HFFc6 (cell line): ENCODE results near the gene KRT40. TPM values are rescaled to one million over a fixed set of nuclear protein-coding genes. Genes with fewer than 3 reads are reported as not detected.
"Not testable (repeated sequence)": the region's sequence is repeated elsewhere in the genome, so short reads cannot be mapped to it uniquely, and the experiment has no call there.

Experiments used
- DNase-seq: peaks from one replicate; pipeline ENCODE4 v3.0.0-alpha.2; 2018
- H3K27ac Mint-ChIP-seq: 2 replicates; pipeline ENCODE4 v1.8.0; 2020; ENCODE audit warnings: mild to moderate bottlenecking, mixed read lengths
- H3K27me3 Mint-ChIP-seq: 2 replicates; pipeline ENCODE4 v1.8.0; 2021; ENCODE audit warnings: mild to moderate bottlenecking, moderate library complexity, mixed read lengths; ENCODE audit not compliant: insufficient read depth
- H3K36me3 Mint-ChIP-seq: 2 replicates; pipeline ENCODE4 v1.8.0; 2021; ENCODE audit warnings: low read depth, mixed read lengths
- H3K4me1 Mint-ChIP-seq: 2 replicates; pipeline ENCODE4 v1.8.0; 2020; ENCODE audit warnings: low read depth, mixed read lengths
- H3K4me3 Mint-ChIP-seq: 2 replicates; pipeline ENCODE4 v1.8.0; 2020; ENCODE audit warnings: mild to moderate bottlenecking, moderate library complexity, mixed read lengths
- H3K9me3 Mint-ChIP-seq: 2 replicates; pipeline ENCODE4 v1.8.0; 2020; ENCODE audit warnings: mild to moderate bottlenecking, mixed read lengths
- total RNA-seq, 6 experiments: library from RNA; stranded (reverse); fragmentation: NEBNext Ultra II Directional; extraction: Animal tissue kit (Norgen Biotek cat#: 25700); gene quantifications; 2 replicates in 1 of 6; 3 replicates in 5 of 6; pipeline ENCODE4 v1.2.3, GENCODE V29; 2021
- TF ChIP-seq, protein P1 (sequence below): fragments of 200-600 bp; sonication (generic); IDR thresholded peaks from 2 replicates; pipeline ENCODE4 v1.5.0; 2021; ENCODE audit warnings: antibody characterized with exemption, mild to moderate bottlenecking

KRT40 gene
- total RNA-seq, 6 experiments from 2014 or later = not detected

- no peak for DNase-seq
- Mint-ChIP-seq H3K27me3 (no peaks in the 10 kb centered on the region), H3K4me1 (peaks cover 31% of the 10 kb centered on the region), H3K27ac (no peak within 1 kb of the TSS), H3K36me3 (no peaks in the 10 kb centered on the region), H3K9me3 (no peaks in the 10 kb centered on the region), H3K4me3 (no peak within 1 kb of the TSS)
- TF ChIP-seq, protein P1, sequence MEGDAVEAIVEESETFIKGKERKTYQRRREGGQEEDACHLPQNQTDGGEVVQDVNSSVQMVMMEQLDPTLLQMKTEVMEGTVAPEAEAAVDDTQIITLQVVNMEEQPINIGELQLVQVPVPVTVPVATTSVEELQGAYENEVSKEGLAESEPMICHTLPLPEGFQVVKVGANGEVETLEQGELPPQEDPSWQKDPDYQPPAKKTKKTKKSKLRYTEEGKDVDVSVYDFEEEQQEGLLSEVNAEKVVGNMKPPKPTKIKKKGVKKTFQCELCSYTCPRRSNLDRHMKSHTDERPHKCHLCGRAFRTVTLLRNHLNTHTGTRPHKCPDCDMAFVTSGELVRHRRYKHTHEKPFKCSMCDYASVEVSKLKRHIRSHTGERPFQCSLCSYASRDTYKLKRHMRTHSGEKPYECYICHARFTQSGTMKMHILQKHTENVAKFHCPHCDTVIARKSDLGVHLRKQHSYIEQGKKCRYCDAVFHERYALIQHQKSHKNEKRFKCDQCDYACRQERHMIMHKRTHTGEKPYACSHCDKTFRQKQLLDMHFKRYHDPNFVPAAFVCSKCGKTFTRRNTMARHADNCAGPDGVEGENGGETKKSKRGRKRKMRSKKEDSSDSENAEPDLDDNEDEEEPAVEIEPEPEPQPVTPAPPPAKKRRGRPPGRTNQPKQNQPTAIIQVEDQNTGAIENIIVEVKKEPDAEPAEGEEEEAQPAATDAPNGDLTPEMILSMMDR = no peak
Measured at GRCh38 chr17:41008811-41009210, 24.7 kb upstream of the KRT40 start, which contains the start of gene KRTAP3-1. Gene KRTAP3-1, minus strand, starts transcription at chr17:41009128. Its CDS starts 54 bp downstream, at chr17:41009074.

- no peaks in the 10 kb centered on the region for H3K36me3 Mint-ChIP-seq
- H3K27ac Mint-ChIP-seq = no peak overlapping the region
- TF ChIP-seq, protein P1 = no peak
- H3K27me3 Mint-ChIP-seq = no peaks in the 10 kb centered on the region
- H3K4me1 Mint-ChIP-seq = peaks cover 30% of the 10 kb centered on the region
- no peaks in the 10 kb centered on the region for H3K9me3 Mint-ChIP-seq
- H3K4me3 Mint-ChIP-seq = no peak overlapping the region
- no peak for DNase-seq
Measured at GRCh38 chr17:41004397-41004796, 20.3 kb upstream of the KRT40 start.

- Mint-ChIP-seq H3K4me1 (peaks cover 25% of the 10 kb centered on the region), H3K4me3 (no peak overlapping the region)
Measured at GRCh38 chr17:41003926-41004325, 19.8 kb upstream of the KRT40 start.

DNA sequence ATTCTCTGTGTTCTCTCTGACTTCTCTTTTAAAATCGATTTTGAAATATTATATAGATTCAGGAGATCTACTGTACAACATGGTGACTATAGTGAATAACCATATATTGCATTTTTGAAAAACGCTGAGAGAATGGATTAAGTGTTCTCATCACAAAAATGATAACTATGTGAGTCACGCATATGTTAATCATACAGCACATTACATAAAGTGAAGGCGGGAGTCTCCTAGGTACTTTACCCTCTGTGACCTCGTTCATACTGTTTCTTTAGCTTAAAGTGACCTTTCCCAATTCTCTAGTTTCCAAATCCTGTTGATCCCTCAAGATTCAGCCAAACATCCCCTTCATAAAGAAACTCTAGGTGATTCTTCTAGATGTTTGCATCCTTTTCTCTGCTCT, 18.7 kb upstream of the KRT40 start:
- H3K27ac Mint-ChIP-seq = peak overlapping the region; percentile 4; the same call in 1 of the 2 replicates
- TF ChIP-seq, protein P1 = no peak
- H3K9me3 Mint-ChIP-seq = no peaks in the 10 kb centered on the region
- H3K27me3 Mint-ChIP-seq = no peaks in the 10 kb centered on the region
- peaks cover 20% of the 10 kb centered on the region for H3K4me1 Mint-ChIP-seq
- no peak for DNase-seq
- no peak overlapping the region for H3K4me3 Mint-ChIP-seq
- H3K36me3 Mint-ChIP-seq = no peaks in the 10 kb centered on the region

More at GRCh38 chr17:41003926-41004325, 19.8 kb upstream of the KRT40 start:
- no peak overlapping the region for H3K27ac Mint-ChIP-seq
- H3K9me3 Mint-ChIP-seq = no peaks in the 10 kb centered on the region
- no peaks in the 10 kb centered on the region for H3K27me3 Mint-ChIP-seq
- no peak for DNase-seq
- no peaks in the 10 kb centered on the region for H3K36me3 Mint-ChIP-seq
- TF ChIP-seq, protein P1 = no peak

- Mint-ChIP-seq H3K36me3 (no peaks in the 10 kb centered on the region), H3K4me1 (peaks cover 30% of the 10 kb centered on the region), H3K4me3 (no peak overlapping the region), H3K27me3 (no peaks in the 10 kb centered on the region; the same call in 1 of the 2 replicates), H3K27ac (no peak overlapping the region), H3K9me3 (no peaks in the 10 kb centered on the region)
- TF ChIP-seq, protein P1 = no peak
- no peak for DNase-seq
Measured at GRCh38 chr17:41001795-41002194, 17.7 kb upstream of the KRT40 start.

GRCh38 chr17:40999563-40999962, 15.4 kb upstream of the KRT40 start, which contains the start of gene KRTAP3-2:
Gene KRTAP3-2, minus strand, starts transcription at chr17:40999906. Its CDS starts 53 bp downstream, at chr17:40999853.
- peaks cover 33% of the 10 kb centered on the region for H3K4me1 Mint-ChIP-seq
- not testable (repeated sequence) for H3K36me3 Mint-ChIP-seq, H3K9me3 Mint-ChIP-seq, DNase-seq, H3K27me3 Mint-ChIP-seq, H3K4me3 Mint-ChIP-seq, H3K27ac Mint-ChIP-seq
